ENCODE data around the gene MYO5B.
"Not testable (repeated sequence)": the region's sequence is repeated elsewhere in the genome, so short reads cannot be mapped to it uniquely, and the experiment has no call there.

The MYO5B gene

GRCh38 chr18:49911427-49911826, 283.5 kb downstream of the MYO5B start:
- Histone ChIP-seq H3K36me3 (ENCODE audit: insufficient read depth, low read length) (no peaks in the 10 kb centered on the region), H3K4me1 (ENCODE audit: insufficient read depth, low read length) (peaks cover 3% of the 10 kb centered on the region; the same call in 1 of the 2 replicates), H3K9me3 (ENCODE audit: control insufficient read depth, insufficient read depth, low read length) (peaks cover 7% of the 10 kb centered on the region), H3K9ac (ENCODE audit: low read depth, low read length) (no peak overlapping the region)

GRCh38 chr18:49910986-49911385, 284.0 kb downstream of the MYO5B start:
- Histone ChIP-seq H3K4me1 (ENCODE audit: insufficient read depth, low read length) (peaks cover 3% of the 10 kb centered on the region; the same call in 1 of the 2 replicates), H3K9ac (ENCODE audit: low read depth, low read length) (no peak overlapping the region), H3K36me3 (ENCODE audit: insufficient read depth, low read length) (no peaks in the 10 kb centered on the region), H3K9me3 (ENCODE audit: control insufficient read depth, insufficient read depth, low read length) (peaks cover 7% of the 10 kb centered on the region)

- Histone ChIP-seq H3K4me1 (ENCODE audit: insufficient read depth, low read length) (peaks cover 3% of the 10 kb centered on the region; the same call in 1 of the 2 replicates), H3K9ac (ENCODE audit: low read depth, low read length) (no peak overlapping the region), H3K36me3 (ENCODE audit: insufficient read depth, low read length) (no peaks in the 10 kb centered on the region)
Measured at GRCh38 chr18:49910019-49910418, 284.9 kb downstream of the MYO5B start.

GRCh38 chr18:49907346-49907929, 287.5 kb downstream of the MYO5B start:
- Histone ChIP-seq H3K9me3 (ENCODE audit: control insufficient read depth, insufficient read depth, low read length) (peaks cover 5% of the 10 kb centered on the region), H3K9ac (ENCODE audit: low read depth, low read length) (no peak overlapping the region), H3K36me3 (ENCODE audit: insufficient read depth, low read length) (no peaks in the 10 kb centered on the region), H3K4me1 (ENCODE audit: insufficient read depth, low read length) (peaks cover 3% of the 10 kb centered on the region; the same call in 1 of the 2 replicates)

More at GRCh38 chr18:49910019-49910418, 284.9 kb downstream of the MYO5B start:
- peaks cover 7% of the 10 kb centered on the region for H3K9me3 ChIP-seq (ENCODE audit: control insufficient read depth, insufficient read depth, low read length)

- Histone ChIP-seq H3K36me3 (ENCODE audit: insufficient read depth, low read length) (no peaks in the 10 kb centered on the region), H3K4me1 (ENCODE audit: insufficient read depth, low read length) (no peaks in the 10 kb centered on the region), H3K9ac (ENCODE audit: low read depth, low read length) (no peak overlapping the region), H3K9me3 (ENCODE audit: control insufficient read depth, insufficient read depth, low read length) (no peaks in the 10 kb centered on the region)
Measured at GRCh38 chr18:49905771-49906170, 289.2 kb downstream of the MYO5B start.

GRCh38 chr18:49904871-49905555, 289.9 kb downstream of the MYO5B start:
- Histone ChIP-seq H3K9me3 (ENCODE audit: control insufficient read depth, insufficient read depth, low read length) (no peaks in the 10 kb centered on the region), H3K36me3 (ENCODE audit: insufficient read depth, low read length) (no peaks in the 10 kb centered on the region), H3K4me1 (ENCODE audit: insufficient read depth, low read length) (no peaks in the 10 kb centered on the region), H3K9ac (ENCODE audit: low read depth, low read length) (no peak overlapping the region)

- no peaks in the 10 kb centered on the region for H3K4me1 ChIP-seq (ENCODE audit: insufficient read depth, low read length)
Measured at GRCh38 chr18:49901862-49902340, 293.0 kb downstream of the MYO5B start.

GRCh38 chr18:49899657-49900330, 295.2 kb downstream of the MYO5B start:
- no peaks in the 10 kb centered on the region for H3K4me1 ChIP-seq (ENCODE audit: insufficient read depth, low read length)
- H3K9me3 ChIP-seq (ENCODE audit: control insufficient read depth, insufficient read depth, low read length), result no peaks in the 10 kb centered on the region
- no peak overlapping the region for H3K9ac ChIP-seq (ENCODE audit: low read depth, low read length)
- no peaks in the 10 kb centered on the region for H3K36me3 ChIP-seq (ENCODE audit: insufficient read depth, low read length)

More at GRCh38 chr18:49901862-49902340, 293.0 kb downstream of the MYO5B start:
- Histone ChIP-seq H3K9me3 (ENCODE audit: control insufficient read depth, insufficient read depth, low read length) (no peaks in the 10 kb centered on the region), H3K36me3 (ENCODE audit: insufficient read depth, low read length) (no peaks in the 10 kb centered on the region), H3K9ac (ENCODE audit: low read depth, low read length) (no peak overlapping the region)

- H3K4me1 ChIP-seq (ENCODE audit: insufficient read depth, low read length), result no peaks in the 10 kb centered on the region
- no peaks in the 10 kb centered on the region for H3K9me3 ChIP-seq (ENCODE audit: control insufficient read depth, insufficient read depth, low read length)
- no peak overlapping the region for H3K9ac ChIP-seq (ENCODE audit: low read depth, low read length)
- no peaks in the 10 kb centered on the region for H3K36me3 ChIP-seq (ENCODE audit: insufficient read depth, low read length)
Measured at GRCh38 chr18:49898421-49898820, 296.5 kb downstream of the MYO5B start.

GRCh38 chr18:49894517-49895226, 300.3 kb downstream of the MYO5B start:
- H3K4me1 ChIP-seq (ENCODE audit: insufficient read depth, low read length), result peaks cover 5% of the 10 kb centered on the region
- no peaks in the 10 kb centered on the region for H3K36me3 ChIP-seq (ENCODE audit: insufficient read depth, low read length)
- no peaks in the 10 kb centered on the region for H3K9me3 ChIP-seq (ENCODE audit: control insufficient read depth, insufficient read depth, low read length)
- no peak overlapping the region for H3K9ac ChIP-seq (ENCODE audit: low read depth, low read length)

GRCh38 chr18:49893036-49893435, 301.9 kb downstream of the MYO5B start:
- Histone ChIP-seq H3K9me3 (ENCODE audit: control insufficient read depth, insufficient read depth, low read length) (no peaks in the 10 kb centered on the region), H3K36me3 (ENCODE audit: insufficient read depth, low read length) (no peaks in the 10 kb centered on the region), H3K9ac (ENCODE audit: low read depth, low read length) (no peak overlapping the region), H3K4me1 (ENCODE audit: insufficient read depth, low read length) (peaks cover 7% of the 10 kb centered on the region)

GRCh38 chr18:49892148-49892924, 302.6 kb downstream of the MYO5B start:
- no peaks in the 10 kb centered on the region for H3K36me3 ChIP-seq (ENCODE audit: insufficient read depth, low read length)
- H3K9ac ChIP-seq (ENCODE audit: low read depth, low read length), result no peak overlapping the region
- no peaks in the 10 kb centered on the region for H3K9me3 ChIP-seq (ENCODE audit: control insufficient read depth, insufficient read depth, low read length)
- peaks cover 7% of the 10 kb centered on the region for H3K4me1 ChIP-seq (ENCODE audit: insufficient read depth, low read length)

GRCh38 chr18:49890041-49890440, 304.9 kb downstream of the MYO5B start:
- peaks cover 7% of the 10 kb centered on the region for H3K4me1 ChIP-seq (ENCODE audit: insufficient read depth, low read length)
- H3K9me3 ChIP-seq (ENCODE audit: control insufficient read depth, insufficient read depth, low read length), result no peaks in the 10 kb centered on the region
- H3K36me3 ChIP-seq (ENCODE audit: insufficient read depth, low read length), result no peaks in the 10 kb centered on the region
- H3K9ac ChIP-seq (ENCODE audit: low read depth, low read length), result no peak overlapping the region

GRCh38 chr18:49889552-49889951, 305.4 kb downstream of the MYO5B start:
- H3K4me1 ChIP-seq (ENCODE audit: insufficient read depth, low read length); H3K9ac ChIP-seq (ENCODE audit: low read depth, low read length); H3K36me3 ChIP-seq (ENCODE audit: insufficient read depth, low read length); H3K9me3 ChIP-seq (ENCODE audit: control insufficient read depth, insufficient read depth, low read length): not testable (repeated sequence)

All from ES-I3 (cell line).